GOT3 (cell line): ENCODE results near the gene CRB2.

ENCODE experiments used
- DNase-seq: peaks from one replicate; lab custom pipeline; 2025; ENCODE audit warnings: mixed read lengths; lab: John Stamatoyannopoulos, UW

CRB2 gene

DNA sequence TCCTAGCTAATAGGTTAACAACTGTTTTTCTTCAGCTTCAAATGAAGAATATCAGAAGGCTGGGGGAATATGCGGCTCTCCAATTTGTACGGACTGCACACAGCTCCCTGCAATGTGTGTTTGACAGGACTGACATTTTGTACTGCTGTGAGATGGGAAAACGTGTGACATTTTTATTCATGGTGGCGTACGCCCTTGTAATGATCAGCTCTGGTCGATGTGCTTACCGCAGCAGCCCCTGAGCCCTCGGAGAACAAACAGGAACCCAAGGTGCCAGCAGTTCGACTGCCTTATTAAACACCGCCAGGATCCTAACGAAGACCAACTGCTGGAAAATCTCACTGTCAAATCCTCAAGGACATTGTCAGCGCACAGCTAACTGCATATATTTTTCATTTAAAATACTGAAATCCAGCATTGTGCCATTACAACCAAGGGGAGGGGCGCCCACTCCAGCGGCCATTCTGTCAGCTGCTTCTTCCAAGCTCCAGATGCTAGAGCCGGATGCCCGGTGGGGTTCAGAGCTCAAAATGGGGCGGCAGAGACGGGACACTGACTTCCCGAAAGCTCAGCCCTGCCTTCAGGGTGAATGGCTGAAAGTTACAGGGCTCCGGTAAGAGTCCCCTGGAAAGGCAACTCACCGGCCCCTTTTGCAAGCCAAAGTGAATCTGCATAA is 66.8 kb downstream of the CRB2 start:
- no peak for DNase-seq

DNA sequence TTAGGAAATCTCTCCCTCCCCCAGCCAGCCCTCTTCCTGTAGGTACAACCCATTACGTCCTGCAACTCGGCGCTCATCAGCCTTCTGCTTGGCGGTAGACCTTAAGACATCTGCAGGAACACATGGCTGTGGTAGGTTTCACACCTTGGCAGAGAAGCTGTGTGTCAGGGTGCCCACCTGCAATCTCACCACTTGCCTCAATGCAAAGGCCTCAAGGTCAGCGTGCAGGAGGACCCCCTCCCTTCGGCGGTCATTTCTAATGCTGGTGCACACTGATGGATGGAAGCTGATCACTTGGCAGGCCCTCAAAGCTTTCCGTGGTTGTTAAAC is 67.3 kb downstream of the CRB2 start:
- DNase-seq = no peak

DNA sequence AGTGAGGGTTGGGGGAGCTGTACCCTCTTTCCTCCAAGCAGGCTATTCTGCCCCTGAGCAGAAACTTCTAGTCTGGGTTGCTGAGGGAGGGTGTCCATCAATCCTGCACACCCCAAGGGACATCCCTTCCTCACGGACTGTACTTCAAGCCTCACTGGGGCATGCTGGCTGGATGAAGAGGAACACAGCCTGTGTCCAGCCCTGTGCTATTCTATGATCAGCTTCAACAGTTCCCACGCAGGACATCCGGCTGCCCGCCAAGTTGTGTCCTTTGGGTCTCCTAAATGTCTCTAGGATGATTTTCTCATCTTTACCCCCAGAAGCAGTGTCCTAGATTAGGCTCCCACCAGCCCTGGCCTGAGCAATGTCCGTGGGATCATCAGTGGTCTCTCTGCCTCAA is 68.1 kb downstream of the CRB2 start:
- DNase-seq = no peak

DNA sequence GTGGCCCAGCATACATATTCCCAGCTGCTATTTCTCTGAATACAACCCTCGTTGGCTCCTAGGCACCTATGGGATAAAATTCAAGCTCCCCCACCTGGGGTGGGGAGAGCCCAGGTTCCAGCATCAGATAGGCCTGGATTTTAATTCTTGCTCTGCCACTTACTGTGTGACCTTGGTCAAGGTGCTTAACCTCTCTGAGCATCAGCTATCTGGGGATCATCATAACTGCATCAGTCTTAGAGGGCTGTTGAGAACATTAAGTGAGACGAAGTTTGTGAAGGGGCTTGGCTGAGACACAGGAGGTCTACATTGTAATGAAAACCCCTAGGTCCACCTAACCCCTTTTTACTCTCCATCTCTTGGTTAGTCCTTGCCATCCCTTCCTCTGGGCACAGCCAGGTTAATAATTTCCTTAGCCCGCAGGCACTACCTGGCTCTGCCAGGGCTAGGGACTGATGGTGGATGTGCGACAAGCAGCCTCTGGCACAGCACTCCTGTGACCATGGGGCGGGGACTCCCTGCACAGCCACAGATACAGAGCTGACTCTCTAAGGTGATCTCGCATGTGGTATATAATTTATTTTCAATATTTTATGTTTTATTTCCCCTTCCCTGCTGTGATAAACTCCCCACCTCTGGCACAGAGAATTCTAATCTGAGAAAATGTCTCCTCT is 68.7 kb downstream of the CRB2 start:
- no peak for DNase-seq

DNA sequence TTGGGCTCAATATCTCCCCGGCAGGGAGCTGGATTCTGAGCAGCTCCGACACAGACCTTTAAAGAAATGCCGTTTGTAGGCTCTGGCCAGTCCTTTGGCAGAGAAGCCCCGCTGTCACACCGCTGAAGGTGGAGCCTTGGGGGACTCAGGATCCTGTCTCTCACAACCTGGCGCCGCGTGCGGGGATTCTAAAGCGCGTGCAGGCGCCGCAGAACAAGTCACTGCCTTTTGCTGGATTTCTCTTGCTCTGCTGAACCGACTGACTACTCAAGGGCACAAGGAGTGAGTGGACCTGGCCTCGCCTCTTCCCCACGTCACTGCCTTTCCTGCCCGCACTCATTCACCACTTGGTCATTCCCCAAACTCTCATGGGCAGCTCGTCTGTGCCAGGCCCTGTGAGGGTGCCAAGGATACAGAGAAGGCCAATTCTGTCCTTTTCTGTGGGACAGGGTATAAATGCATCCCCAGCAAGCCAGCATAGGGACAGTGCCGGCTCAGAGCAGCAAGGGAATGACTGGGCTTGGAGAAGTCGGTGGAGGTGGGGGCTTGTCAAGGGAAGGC is 69.3 kb downstream of the CRB2 start:
- no peak for DNase-seq

DNA sequence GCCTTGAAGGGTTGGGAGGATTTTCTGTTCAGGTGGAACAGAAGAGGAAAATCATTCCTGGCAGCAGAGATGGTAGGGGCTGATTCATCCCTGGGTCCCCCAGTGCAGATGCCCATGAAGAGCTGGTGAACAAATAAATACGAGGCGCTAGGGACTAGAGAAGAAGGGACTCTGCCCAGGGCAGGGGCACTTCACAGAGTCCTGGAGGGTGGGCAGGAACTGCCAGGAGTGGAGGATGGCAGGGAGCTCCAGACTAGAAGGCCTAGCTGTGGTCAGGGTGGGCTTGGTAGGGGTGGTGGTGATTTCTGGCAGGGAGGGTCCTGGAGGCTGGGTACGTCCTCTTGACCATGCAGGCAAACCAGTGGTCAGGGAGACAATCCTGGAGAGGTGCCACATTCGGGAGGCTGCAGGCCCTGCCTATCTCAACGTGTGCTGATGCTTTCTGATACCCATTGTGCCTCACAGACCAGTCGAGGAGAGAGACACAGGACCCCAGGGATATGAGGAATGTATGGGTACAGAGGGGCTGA is 69.9 kb downstream of the CRB2 start:
- no peak for DNase-seq

DNA sequence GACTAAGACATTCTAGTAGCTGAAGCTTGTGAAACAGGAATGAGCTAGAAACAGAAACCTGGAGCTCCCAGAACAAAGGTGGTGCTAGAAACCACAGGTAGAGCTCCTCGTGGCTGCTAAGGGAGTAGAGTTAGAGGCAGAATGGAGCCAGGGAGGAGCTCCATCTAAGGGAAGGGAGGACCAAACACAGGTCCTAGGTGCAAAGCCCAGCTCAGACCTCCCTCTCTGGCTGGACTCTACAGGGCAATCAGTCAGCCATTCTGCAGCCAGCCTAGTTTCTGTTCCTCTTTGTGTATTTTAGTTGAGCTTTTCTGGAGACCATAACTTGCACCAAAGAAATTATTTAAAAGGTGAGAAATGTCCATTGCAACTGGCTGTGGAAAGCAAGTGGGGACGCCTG is 70.4 kb downstream of the CRB2 start:
- DNase-seq = no peak
